ENCODE results near the gene TNFRSF11A.
A peak's percentile ranks its signal among the peaks of the same experiment; 100 is the strongest.

TNFRSF11A gene

DNA sequence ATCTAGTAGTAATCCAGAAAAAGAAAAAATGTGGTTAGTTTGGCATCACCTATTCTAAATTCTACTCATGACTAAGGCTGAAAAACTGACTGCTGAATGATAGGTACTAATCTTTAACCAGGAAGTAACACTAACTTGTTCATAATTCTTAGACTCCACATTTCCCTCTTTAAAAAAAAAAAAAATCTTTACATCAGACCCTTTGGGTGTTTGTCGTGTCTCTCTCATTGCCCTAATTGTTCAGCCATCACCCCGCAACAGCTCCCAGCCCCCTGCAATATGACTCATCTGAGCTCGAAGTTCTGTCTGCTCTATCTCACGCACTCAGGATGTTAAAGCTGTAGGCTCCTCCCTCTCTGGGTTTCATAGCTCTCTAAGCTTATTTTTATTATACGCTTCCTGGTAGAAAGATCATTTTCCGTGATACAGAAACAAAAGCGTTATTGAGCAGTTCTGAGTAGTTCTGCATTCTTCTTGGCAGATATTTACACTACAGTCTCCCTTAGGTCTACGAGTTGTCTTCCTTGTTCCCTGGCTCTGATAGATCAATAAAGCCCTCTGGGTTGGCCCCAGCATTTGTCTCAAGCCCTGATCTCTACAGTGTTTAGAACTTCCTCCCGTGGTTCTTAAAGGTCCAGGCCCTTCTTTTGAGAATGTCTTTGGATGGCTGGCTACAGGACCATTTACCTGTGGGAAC lies 95.6 kb downstream of the TNFRSF11A start:
- FAIRE-seq: no peak

- FAIRE-seq: peak; percentile 70
Observed at GRCh38 chr18:62425465-62426190, 100.5 kb downstream of the TNFRSF11A start.

- no peak for FAIRE-seq
Observed at GRCh38 chr18:62426191-62426488, 101.0 kb downstream of the TNFRSF11A start.

GRCh38 chr18:62432176-62432575 lies 107.1 kb downstream of the TNFRSF11A start:
- no peak for FAIRE-seq

DNA sequence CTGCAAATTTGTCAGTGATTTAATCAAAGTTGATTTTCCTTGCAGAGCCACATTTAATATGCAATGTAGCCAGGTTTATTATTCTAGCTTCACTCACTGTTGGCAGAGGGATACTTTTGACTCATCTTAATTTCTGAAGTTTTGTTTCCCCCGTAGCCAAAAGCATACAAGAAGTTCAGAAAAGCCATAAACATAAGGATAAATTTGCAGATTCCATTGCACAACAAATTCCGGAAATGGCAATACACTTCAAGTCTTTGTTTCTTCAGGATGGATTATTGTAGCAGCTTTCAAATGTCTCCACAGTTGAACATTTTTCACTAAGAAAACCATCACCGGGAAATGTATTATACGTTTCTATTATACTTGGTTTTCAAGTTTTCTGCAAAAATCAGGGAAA lies 109.7 kb downstream of the TNFRSF11A start:
- no peak for FAIRE-seq

DNA sequence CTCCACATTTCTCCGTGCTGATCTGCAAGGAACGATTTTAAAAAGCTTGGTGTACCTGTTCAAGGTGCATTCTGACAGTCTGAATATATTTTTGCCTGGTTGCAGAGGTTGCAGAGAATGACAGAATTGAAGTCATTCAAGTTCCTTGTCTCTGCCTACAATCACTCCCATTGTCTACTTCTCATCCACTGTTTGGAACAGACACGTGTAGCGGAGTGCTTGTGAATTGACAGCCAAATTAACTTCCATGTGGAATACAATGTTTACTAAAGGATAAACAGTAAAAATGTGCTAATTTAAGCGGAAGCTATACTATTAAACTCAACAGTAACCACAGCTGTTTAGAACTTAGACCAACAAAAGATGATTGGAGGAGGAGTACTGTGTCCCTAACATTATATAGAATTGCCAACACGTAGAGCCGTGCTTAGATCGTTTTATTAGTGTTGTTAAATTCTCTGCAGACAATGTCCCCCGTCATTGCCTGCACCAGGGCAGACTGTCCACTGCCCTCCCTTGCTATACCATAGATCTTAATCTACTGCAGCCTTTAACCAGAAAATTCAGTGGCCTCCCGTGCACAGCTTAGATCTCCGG lies 110.4 kb downstream of the TNFRSF11A start:
- FAIRE-seq: no peak

DNA sequence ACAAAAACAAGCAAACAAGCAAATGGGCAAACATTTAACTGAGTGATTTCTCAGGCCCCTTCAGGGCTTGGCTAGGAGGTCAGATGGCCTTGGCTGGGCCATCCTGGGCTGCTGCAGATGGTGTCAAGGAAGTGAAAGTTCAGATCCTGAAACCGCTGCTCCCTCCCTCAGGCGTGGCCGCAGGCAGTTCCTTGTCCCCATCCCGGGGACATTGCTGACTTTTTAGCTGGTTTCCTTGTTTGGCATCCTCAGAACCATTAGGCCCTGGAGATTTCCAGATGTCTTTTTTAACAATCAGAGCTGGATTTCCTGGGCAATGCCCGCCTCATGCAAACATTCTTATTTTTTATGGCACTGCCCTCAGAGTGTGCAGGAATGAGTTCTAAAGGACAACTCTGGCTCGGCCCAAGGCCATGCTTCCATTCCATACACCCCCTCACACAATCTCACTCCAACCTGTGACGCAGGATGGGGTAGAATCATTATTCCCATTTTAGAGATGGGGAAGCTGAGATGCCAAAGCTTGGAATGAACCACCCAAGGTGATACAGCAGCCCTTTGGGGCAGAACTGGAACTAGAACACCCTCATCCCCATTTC lies 111.6 kb downstream of the TNFRSF11A start:
- FAIRE-seq: no peak

DNA sequence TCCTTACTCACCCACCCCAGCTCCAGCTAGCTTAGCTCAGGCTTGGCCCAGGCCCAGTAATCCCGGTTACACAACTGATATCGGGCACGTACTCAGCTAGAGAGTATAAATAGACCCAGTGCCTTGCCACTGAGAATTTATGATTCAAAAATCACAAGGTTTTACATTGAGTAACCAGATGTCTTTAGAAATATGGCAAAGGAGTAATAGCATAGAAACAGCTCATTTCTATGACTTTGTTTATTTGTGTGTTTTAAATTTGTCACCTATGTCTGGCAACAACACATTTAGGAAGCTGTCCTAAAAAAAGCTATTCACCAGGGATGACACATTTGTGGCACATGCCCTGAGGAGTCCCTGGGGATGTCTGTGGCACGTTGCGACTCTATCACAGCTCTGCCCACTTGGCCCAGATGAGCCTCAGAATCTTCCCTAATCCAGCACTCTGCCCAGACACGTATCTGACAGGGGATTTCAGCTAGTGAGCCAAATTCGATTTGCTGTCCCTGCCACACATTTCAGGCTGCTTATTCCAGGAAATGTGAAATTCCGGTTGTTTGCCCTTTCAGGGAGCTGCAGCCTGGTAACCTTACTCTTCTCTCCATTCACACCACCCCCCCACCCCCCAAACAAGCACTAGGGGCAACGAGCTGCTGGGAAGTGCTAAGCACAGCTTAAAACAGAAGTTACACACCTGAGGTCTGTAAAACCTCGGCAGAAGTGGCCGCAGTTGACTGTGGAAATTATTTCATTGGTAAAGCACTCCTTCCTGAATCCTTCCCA lies 112.3 kb downstream of the TNFRSF11A start:
- FAIRE-seq: no peak

DNA sequence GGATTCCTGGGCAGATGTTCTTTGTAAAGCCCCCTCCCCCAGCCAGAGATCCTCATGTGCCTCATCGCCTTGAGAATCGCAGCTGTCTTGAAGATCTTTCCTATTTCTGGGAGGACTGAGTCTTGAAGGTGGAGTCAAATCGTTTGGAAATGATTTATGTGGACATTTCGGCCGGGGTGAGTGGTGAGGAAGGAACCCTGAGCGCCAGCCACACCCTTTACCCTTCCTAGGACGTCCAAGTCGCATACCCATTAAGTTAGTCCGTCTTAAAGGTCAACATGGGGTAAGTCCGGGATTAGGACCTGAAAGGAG lies 112.9 kb downstream of the TNFRSF11A start:
- FAIRE-seq: no peak

DNA sequence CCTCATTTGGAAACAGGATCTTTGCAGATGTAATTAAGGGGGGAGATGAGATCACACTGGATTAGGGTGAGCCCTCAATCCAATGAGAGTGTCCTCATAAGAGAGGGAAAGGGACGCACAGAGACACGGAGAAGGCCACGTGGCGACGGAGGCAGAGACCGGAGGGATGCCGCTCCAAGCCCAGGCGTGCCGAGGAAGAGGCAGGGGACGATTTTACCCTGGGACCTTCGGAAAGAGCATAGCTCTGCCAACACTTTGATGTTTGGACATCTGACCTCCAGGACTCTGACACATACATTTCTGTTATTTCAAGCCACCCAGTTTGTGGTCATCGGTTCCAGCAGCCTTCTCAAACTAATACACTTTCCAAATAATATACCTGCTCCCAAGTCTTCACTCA lies 113.3 kb downstream of the TNFRSF11A start:
- FAIRE-seq: no peak

DNA sequence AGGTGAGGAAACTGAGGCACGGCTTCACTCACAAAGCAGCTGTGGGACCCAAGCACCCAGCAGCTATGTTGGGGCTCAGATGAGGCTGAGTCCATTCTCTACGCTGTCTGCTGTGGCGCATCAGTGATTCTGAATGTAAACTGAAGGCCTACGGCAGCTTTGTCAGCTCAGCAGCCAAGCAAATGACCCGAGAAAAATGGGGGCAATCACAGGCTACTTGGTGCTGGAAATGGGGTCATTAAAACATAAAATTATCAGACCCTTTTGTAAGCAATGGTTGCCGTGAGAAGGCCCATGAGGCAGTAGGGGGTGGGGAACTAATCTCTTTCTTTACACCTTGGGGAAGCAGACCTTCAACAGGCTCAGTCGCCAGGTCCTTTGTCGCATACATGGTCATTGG lies 113.8 kb downstream of the TNFRSF11A start:
- no peak for FAIRE-seq
